ENCODE measurements around the gene DOK6. TPM values are rescaled to one million over a fixed set of nuclear protein-coding genes. Genes with fewer than 3 reads are reported as not detected.

DOK6 gene
- total and polyA plus RNA-seq, 2 of the 13 experiments (the other 11 are each of a cell fraction or from before 2014, with no cell fraction given): 17.0 to 17.2 TPM

DNA sequence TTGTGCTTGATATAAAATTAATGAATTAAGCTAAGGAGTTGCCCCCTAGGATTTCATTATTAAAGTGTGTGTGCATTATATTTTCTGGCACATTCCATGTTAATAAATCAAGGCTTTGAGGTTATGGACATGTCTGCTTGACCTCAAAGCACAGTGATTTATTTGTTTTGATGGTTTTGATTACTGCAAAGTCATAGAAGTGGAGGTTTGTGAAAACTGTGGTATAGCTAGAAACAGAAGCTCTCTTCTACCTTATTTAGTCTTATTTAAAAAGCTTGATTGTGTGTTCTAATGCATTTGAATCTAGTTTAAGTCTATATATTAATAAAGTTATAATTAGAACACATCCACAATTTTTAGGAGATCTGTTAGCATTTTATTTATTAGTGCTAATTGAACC lies 32.2 kb downstream of the DOK6 start (continued):
- TF ChIP-seq PATZ1 (CRISPR knock-in tag; IDR thresholded peaks at IDR 0.05): no peak
- TF ChIP-seq ARNT (IDR thresholded peaks at IDR 0.05): no peak
- TF ChIP-seq MAFG (CRISPR knock-in tag; IDR thresholded peaks at IDR 0.05): no peak
- no peak for TF ChIP-seq DPF2 (CRISPR knock-in tag; IDR thresholded peaks at IDR 0.05; ENCODE audit: borderline replicate concordance, low read depth)

- FAIRE-seq (no peak), DNase-seq (ENCODE audit: low spot score) (no peak), ATAC-seq (no peak)
- BruUV-seq (replicated peaks): no TSS peak
- ChIA-PET CTCF (ENCODE audit: low intra/inter-chr PET ratio, low total read pairs) (no interaction called here), POLR2A (no interaction called here)
- 57% methylated on average over 2 of the region's 2 CpGs for WGBS (ENCODE audit: low lambda C conversion rate)
- Histone ChIP-seq H3K79me2 (ENCODE audit: insufficient read depth, low read length) (no peaks in the 10 kb centered on the region), H3K4me3 (replicated peaks in 1 of 3; ENCODE audit: insufficient read depth in 1 of 3, low read depth in 2 of 3, low read length in 3 of 3) (no peak overlapping the region), H3K36me3 (replicated peaks in 1 of 2; ENCODE audit: control insufficient read depth in 1 of 2, insufficient read depth in 2 of 2, low read length in 2 of 2) (no peaks in the 10 kb centered on the region), H2AFZ (ENCODE audit: low read length) (no peak overlapping the region), H3K4me2 (ENCODE audit: low read depth, low read length) (no peak overlapping the region), H3K9ac (ENCODE audit: insufficient read depth, low read depth, low read length) (no peak overlapping the region), H3K27me3 (ENCODE audit: control insufficient read depth in 1 of 2, insufficient read depth in 2 of 2, low read length in 2 of 2) (no peaks in the 10 kb centered on the region), H3K9me3 (ENCODE audit: low read length) (peaks cover 14% of the 10 kb centered on the region; the same call in 1 of the 2 replicates), H4K20me1 (ENCODE audit: insufficient read depth, low read length) (no peaks in the 10 kb centered on the region), H3K4me1 (ENCODE audit: insufficient read depth, low read length) (peaks cover 12% of the 10 kb centered on the region), H3K27ac (ENCODE audit: extremely low read length, insufficient read depth, low read length) (no peak overlapping the region)
- intact Hi-C loops (cut with micrococcal nuclease; ENCODE audit: unreplicated experiment): no loop called here
- in situ Hi-C loops (cut with HindIII; ENCODE audit: extremely low pct_ligation_motif_present, low pct_unique_long_range_greater_than_20kb): no loop called here
- TF ChIP-seq MAFK (conservative IDR thresholded peaks at IDR 0.05 in 1 of 2, IDR thresholded peaks at IDR 0.05 in 1 of 2; ENCODE audit: low read length in 2 of 2) (no peak), ZSCAN12 (CRISPR knock-in tag; IDR thresholded peaks at IDR 0.05) (no peak), HNRNPK (IDR thresholded peaks at IDR 0.05; ENCODE audit: low read depth, low read length, poor library complexity, severe bottlenecking) (peak; percentile 21), ZNF441 (CRISPR knock-in tag; IDR thresholded peaks at IDR 0.05; ENCODE audit: borderline replicate concordance) (no peak)
- TF ChIP-seq, protein P1, sequence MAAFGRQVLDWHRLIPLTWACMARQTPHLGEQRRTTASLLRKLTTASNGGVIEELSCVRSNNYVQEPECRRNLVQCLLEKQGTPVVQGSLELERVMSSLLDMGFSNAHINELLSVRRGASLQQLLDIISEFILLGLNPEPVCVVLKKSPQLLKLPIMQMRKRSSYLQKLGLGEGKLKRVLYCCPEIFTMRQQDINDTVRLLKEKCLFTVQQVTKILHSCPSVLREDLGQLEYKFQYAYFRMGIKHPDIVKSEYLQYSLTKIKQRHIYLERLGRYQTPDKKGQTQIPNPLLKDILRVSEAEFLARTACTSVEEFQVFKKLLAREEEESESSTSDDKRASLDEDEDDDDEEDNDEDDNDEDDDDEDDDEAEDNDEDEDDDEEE (CRISPR knock-in tag; IDR thresholded peaks at IDR 0.05): no peak
Observed at GRCh38 chr18:69435000-69435399, 34.3 kb downstream of the DOK6 start.
